ENCODE results near the gene RFX7.

DNA sequence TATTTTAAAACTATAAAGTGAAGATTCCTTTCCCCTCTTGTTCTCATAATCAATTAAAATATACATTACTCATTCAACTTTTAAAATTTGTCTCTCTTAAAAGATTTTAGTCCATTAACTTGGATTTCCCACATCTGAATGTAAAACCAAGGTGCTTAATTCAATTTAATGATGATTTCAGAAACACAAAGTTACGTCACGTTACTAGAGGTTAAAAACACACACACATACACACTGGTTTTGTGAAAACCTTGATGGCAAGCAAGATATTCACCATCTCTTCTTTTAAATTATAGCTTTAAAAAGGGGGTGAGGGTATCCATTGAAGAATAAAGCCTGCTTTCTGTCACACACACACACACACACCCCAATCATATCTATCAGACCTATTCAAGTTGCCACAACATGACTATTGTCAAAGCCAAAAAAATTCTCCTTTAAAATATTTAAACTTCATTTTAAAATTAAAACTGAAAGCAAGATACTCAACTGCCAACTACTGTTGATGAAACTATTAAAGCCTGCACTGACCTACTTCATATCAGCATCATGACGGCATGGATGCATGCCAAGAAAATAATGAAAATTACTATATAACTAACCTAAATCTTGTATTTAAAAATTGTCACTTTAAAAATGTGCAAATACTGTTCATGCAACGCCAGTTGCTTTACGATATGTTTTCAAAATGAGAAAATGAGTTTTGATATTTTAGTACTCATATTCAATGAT lies 2.1 kb downstream of the RFX7 start:
- TF ChIP-seq, protein P1, sequence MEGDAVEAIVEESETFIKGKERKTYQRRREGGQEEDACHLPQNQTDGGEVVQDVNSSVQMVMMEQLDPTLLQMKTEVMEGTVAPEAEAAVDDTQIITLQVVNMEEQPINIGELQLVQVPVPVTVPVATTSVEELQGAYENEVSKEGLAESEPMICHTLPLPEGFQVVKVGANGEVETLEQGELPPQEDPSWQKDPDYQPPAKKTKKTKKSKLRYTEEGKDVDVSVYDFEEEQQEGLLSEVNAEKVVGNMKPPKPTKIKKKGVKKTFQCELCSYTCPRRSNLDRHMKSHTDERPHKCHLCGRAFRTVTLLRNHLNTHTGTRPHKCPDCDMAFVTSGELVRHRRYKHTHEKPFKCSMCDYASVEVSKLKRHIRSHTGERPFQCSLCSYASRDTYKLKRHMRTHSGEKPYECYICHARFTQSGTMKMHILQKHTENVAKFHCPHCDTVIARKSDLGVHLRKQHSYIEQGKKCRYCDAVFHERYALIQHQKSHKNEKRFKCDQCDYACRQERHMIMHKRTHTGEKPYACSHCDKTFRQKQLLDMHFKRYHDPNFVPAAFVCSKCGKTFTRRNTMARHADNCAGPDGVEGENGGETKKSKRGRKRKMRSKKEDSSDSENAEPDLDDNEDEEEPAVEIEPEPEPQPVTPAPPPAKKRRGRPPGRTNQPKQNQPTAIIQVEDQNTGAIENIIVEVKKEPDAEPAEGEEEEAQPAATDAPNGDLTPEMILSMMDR (IDR thresholded peaks at IDR 0.05; ENCODE audit: low read length) = no peak
- TF ChIP-seq EZH2 (IDR thresholded peaks at IDR 0.05; ENCODE audit: borderline replicate concordance, low read length) = no peak
